ENCODE measurements around the gene ZBTB20. TPM values are rescaled to one million over a fixed set of nuclear protein-coding genes. Genes with fewer than 3 reads are reported as not detected.
A peak's percentile ranks its signal among the peaks of the same experiment; 100 is the strongest.

ZBTB20 gene
- total RNA-seq, 2 experiments from 2014 or later = 5.1 to 5.3 TPM

- H3K27me3 Mint-ChIP-seq = no peaks in the 10 kb centered on the region
- intact Hi-C loops (cut with micrococcal nuclease) = no loop called here
- no peaks in the 10 kb centered on the region for H3K36me3 Mint-ChIP-seq (ENCODE audit: low read depth)
- CTCF ChIA-PET = no interaction called here
- POLR2A ChIA-PET = no interaction called here
- no peak overlapping the region for H3K27ac Mint-ChIP-seq
- H3K9me3 Mint-ChIP-seq = no peaks in the 10 kb centered on the region
- no peak overlapping the region for H3K4me3 Mint-ChIP-seq
- ATAC-seq = peak; percentile 66
- H3K4me1 Mint-ChIP-seq (ENCODE audit: low read depth) = peaks cover 18% of the 10 kb centered on the region
- no peak for DNase-seq
- TF ChIP-seq CTCF (IDR thresholded peaks at IDR 0.05) = no peak
Observed at GRCh38 chr3:114855839-114856238, 291.2 kb downstream of the ZBTB20 start.

- intact Hi-C loops (cut with micrococcal nuclease) = no loop called here
- Mint-ChIP-seq H3K27ac (no peak overlapping the region), H3K4me1 (ENCODE audit: low read depth) (peaks cover 14% of the 10 kb centered on the region), H3K36me3 (ENCODE audit: low read depth) (no peaks in the 10 kb centered on the region), H3K9me3 (no peaks in the 10 kb centered on the region), H3K27me3 (no peaks in the 10 kb centered on the region), H3K4me3 (no peak overlapping the region)
- POLR2A ChIA-PET = no interaction called here
- DNase-seq = no peak
- no peak for ATAC-seq
- no peak for TF ChIP-seq CTCF (IDR thresholded peaks at IDR 0.05)
- CTCF ChIA-PET = no interaction called here
Observed at GRCh38 chr3:114852966-114853365, 294.1 kb downstream of the ZBTB20 start.

GRCh38 chr3:114850898-114851297 is 296.2 kb downstream of the ZBTB20 start:
- DNase-seq (no peak), ATAC-seq (no peak)
- H3K27me3 Mint-ChIP-seq = no peaks in the 10 kb centered on the region
- no peaks in the 10 kb centered on the region for H3K9me3 Mint-ChIP-seq
- H3K4me3 Mint-ChIP-seq = no peak overlapping the region
- no peaks in the 10 kb centered on the region for H3K36me3 Mint-ChIP-seq (ENCODE audit: low read depth)
- intact Hi-C loops (cut with micrococcal nuclease) = no loop called here
- POLR2A ChIA-PET = no interaction called here
- no peak overlapping the region for H3K27ac Mint-ChIP-seq
- CTCF ChIA-PET = no interaction called here
- peaks cover 7% of the 10 kb centered on the region for H3K4me1 Mint-ChIP-seq (ENCODE audit: low read depth)
- no peak for TF ChIP-seq CTCF (IDR thresholded peaks at IDR 0.05)

GRCh38 chr3:114848643-114849350 is 298.3 kb downstream of the ZBTB20 start:
- Mint-ChIP-seq H3K4me3 (no peak overlapping the region), H3K36me3 (ENCODE audit: low read depth) (no peaks in the 10 kb centered on the region), H3K27me3 (no peaks in the 10 kb centered on the region), H3K27ac (no peak overlapping the region), H3K4me1 (ENCODE audit: low read depth) (no peaks in the 10 kb centered on the region), H3K9me3 (no peaks in the 10 kb centered on the region)
- intact Hi-C loops (cut with micrococcal nuclease) = no loop called here
- ChIA-PET POLR2A (interaction anchor here (0.9 to 1.1 kb wide), 2 partner anchors 9 to 14 kb away, joined by 3 read pairs; no protein-coding TSS in a partner anchor), CTCF (no interaction called here)
- no peak for TF ChIP-seq CTCF (IDR thresholded peaks at IDR 0.05)
- ATAC-seq (no peak), DNase-seq (no peak)

- peaks cover under 1% of the 10 kb centered on the region for H3K36me3 Mint-ChIP-seq (ENCODE audit: low read depth)
Observed at GRCh38 chr3:114848082-114848481, 299.0 kb downstream of the ZBTB20 start.

More at GRCh38 chr3:114848082-114848481, 299.0 kb downstream of the ZBTB20 start:
- H3K4me3 Mint-ChIP-seq = no peak overlapping the region
- intact Hi-C loops (cut with micrococcal nuclease) = no loop called here
- ATAC-seq = no peak
- H3K4me1 Mint-ChIP-seq (ENCODE audit: low read depth) = no peaks in the 10 kb centered on the region
- no peaks in the 10 kb centered on the region for H3K9me3 Mint-ChIP-seq
- POLR2A ChIA-PET = interaction anchor here (0.9 to 1.1 kb wide), 3 partner anchors 9 to 19 kb away, joined by 3 read pairs; no protein-coding TSS in a partner anchor
- H3K27ac Mint-ChIP-seq = no peak overlapping the region
- no peaks in the 10 kb centered on the region for H3K27me3 Mint-ChIP-seq
- no peak for DNase-seq
- no peak for TF ChIP-seq CTCF (IDR thresholded peaks at IDR 0.05)
- CTCF ChIA-PET = no interaction called here

Measured in activated CD8-positive, alpha-beta T cell treated with anti-CD3 and anti-CD28 coated beads for 36 hours (primary cell).